C4-2B (cell line): ENCODE data around the gene AKAP3.

Experiments
- H3K27ac ChIP-seq: fragments of 450-650 bp; 2 replicates; pipeline ENCODE4 v1.5.1; 2017
- CTCF ChIP-seq: fragments of 450-650 bp; conservative IDR thresholded peaks from 2 replicates; pipeline ENCODE4 v1.5.1; 2017; ENCODE audit warnings: mild to moderate bottlenecking
- ZFX ChIP-seq: fragments of 450-650 bp; IDR thresholded peaks from 2 replicates; pipeline ENCODE4 v1.6.1; 2017

Gene AKAP3

GRCh38 chr12:4628406-4628805 is 20.4 kb downstream of the AKAP3 start:
- TF ChIP-seq CTCF (no peak), ZFX (no peak)
- no peak overlapping the region for H3K27ac ChIP-seq

GRCh38 chr12:4626543-4626942 is 22.3 kb downstream of the AKAP3 start:
- no peak overlapping the region for H3K27ac ChIP-seq
- TF ChIP-seq ZFX (no peak), CTCF (no peak)

DNA sequence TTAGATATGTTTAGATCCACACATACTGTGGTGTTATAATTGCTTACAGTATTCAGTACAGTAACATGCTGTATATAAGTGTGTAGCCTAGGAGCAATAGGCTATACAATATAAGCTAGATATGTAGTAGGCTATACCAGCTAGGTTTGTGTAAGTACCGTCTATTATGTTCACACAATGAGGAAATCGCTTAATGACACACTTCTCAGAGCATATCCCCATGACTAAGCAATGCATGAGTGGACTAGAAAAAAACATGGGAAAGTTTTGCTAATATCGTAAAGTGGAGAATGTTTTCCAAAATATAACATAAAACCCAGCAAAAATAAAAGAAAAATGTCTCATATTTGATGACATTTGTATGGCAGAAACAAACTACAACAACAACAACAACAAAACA is 27.3 kb downstream of the AKAP3 start:
- no peak for TF ChIP-seq ZFX
- TF ChIP-seq CTCF: no peak
- no peak overlapping the region for H3K27ac ChIP-seq

GRCh38 chr12:4615667-4616066 is 33.2 kb downstream of the AKAP3 start:
- TF ChIP-seq CTCF (no peak), ZFX (no peak)
- H3K27ac ChIP-seq: no peak overlapping the region

- H3K27ac ChIP-seq: no peak overlapping the region
- no peak for TF ChIP-seq ZFX
- no peak for TF ChIP-seq CTCF
Measured at GRCh38 chr12:4610481-4610880, 38.4 kb downstream of the AKAP3 start.

GRCh38 chr12:4609071-4609470 is 39.8 kb downstream of the AKAP3 start:
- H3K27ac ChIP-seq: no peak overlapping the region
- TF ChIP-seq CTCF (no peak), ZFX (no peak)

GRCh38 chr12:4607056-4607455 is 41.8 kb downstream of the AKAP3 start:
- H3K27ac ChIP-seq: no peak overlapping the region
- no peak for TF ChIP-seq CTCF
- TF ChIP-seq ZFX: no peak
